ENCODE results near the gene ONECUT3. TPM values are rescaled to one million over a fixed set of nuclear protein-coding genes. Genes with fewer than 3 reads are reported as not detected.
A peak's percentile ranks its signal among the peaks of the same experiment; 100 is the strongest.

ONECUT3 gene
- total and polyA plus RNA-seq, 9 of the 15 experiments (the other 6 are each of a cell fraction or from before 2014, with no cell fraction given) = not detected

DNA sequence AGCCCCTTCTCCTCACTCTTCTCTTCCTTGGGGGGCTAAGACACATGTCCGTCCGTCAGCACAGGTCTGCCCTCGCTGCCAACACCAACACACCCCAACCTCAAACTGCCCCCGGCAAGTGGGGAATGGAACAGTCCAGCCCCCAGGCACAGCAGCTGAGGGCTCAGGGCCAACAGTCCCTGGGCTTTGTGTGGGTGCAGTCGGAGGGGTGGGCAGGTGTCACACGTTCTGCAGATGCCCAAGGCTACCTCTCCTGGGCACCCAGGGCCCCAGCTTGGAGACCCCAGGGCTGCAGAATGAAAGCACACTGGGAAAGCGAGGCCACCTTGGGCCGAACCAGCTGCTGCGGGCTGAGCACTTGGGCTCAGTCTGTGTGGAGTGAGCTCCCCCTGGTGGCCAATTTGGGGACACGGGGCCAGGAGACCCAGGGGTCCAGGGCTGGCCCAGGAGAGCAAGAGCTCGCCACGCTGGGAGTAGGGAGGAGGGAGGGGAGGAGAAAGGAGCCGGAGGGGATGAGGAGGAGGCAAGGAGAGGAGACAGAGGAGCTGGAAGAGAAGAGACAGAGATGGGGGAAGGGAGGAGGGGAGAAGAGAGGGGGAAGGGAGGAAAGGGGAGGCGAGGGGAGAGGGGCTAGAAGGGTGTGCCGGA is 72.7 kb downstream of the ONECUT3 start (continued):
- TF ChIP-seq, protein P1, sequence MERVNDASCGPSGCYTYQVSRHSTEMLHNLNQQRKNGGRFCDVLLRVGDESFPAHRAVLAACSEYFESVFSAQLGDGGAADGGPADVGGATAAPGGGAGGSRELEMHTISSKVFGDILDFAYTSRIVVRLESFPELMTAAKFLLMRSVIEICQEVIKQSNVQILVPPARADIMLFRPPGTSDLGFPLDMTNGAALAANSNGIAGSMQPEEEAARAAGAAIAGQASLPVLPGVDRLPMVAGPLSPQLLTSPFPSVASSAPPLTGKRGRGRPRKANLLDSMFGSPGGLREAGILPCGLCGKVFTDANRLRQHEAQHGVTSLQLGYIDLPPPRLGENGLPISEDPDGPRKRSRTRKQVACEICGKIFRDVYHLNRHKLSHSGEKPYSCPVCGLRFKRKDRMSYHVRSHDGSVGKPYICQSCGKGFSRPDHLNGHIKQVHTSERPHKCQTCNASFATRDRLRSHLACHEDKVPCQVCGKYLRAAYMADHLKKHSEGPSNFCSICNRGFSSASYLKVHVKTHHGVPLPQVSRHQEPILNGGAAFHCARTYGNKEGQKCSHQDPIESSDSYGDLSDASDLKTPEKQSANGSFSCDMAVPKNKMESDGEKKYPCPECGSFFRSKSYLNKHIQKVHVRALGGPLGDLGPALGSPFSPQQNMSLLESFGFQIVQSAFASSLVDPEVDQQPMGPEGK (CRISPR knock-in tag; IDR thresholded peaks at IDR 0.05; ENCODE audit: borderline replicate concordance) = no peak
- TF ChIP-seq CBX8 (IDR thresholded peaks at IDR 0.05; ENCODE audit: borderline replicate concordance, extremely low read depth, low read depth, low read length, poor library complexity, severe bottlenecking) (no peak), KDM2B (CRISPR knock-in tag; IDR thresholded peaks at IDR 0.05) (no peak), ZC3H8 (IDR thresholded peaks at IDR 0.05) (no peak), FUS (optimal IDR thresholded peaks at IDR 0.05; ENCODE audit: low read depth, low read length) (no peak), XRCC4 (IDR thresholded peaks at IDR 0.05; ENCODE audit: extremely low read depth, insufficient read depth, insufficient read length) (no peak), NFRKB (IDR thresholded peaks at IDR 0.05; ENCODE audit: low read depth) (0 out of 2 replicates have a peak, but pooled peaks have one; percentile 46), NUFIP1 (IDR thresholded peaks at IDR 0.05; ENCODE audit: partially characterized antibody) (no peak), ERF (CRISPR knock-in tag; IDR thresholded peaks at IDR 0.05) (no peak), ASH1L (IDR thresholded peaks at IDR 0.05; ENCODE audit: borderline replicate concordance, low read depth, partially characterized antibody) (no peak), POLR2AphosphoS5 (IDR thresholded peaks at IDR 0.05; ENCODE audit: control insufficient read depth, insufficient read depth, low read depth, low read length) (no peak; the same call in 1 of the 2 replicates), HSF4 (CRISPR knock-in tag; IDR thresholded peaks at IDR 0.05; ENCODE audit: borderline replicate concordance) (no peak)
- TF ChIP-seq, protein P2, sequence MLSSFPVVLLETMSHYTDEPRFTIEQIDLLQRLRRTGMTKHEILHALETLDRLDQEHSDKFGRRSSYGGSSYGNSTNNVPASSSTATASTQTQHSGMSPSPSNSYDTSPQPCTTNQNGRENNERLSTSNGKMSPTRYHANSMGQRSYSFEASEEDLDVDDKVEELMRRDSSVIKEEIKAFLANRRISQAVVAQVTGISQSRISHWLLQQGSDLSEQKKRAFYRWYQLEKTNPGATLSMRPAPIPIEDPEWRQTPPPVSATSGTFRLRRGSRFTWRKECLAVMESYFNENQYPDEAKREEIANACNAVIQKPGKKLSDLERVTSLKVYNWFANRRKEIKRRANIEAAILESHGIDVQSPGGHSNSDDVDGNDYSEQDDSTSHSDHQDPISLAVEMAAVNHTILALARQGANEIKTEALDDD (IDR thresholded peaks at IDR 0.05) = no peak
- TF ChIP-seq, protein P3, sequence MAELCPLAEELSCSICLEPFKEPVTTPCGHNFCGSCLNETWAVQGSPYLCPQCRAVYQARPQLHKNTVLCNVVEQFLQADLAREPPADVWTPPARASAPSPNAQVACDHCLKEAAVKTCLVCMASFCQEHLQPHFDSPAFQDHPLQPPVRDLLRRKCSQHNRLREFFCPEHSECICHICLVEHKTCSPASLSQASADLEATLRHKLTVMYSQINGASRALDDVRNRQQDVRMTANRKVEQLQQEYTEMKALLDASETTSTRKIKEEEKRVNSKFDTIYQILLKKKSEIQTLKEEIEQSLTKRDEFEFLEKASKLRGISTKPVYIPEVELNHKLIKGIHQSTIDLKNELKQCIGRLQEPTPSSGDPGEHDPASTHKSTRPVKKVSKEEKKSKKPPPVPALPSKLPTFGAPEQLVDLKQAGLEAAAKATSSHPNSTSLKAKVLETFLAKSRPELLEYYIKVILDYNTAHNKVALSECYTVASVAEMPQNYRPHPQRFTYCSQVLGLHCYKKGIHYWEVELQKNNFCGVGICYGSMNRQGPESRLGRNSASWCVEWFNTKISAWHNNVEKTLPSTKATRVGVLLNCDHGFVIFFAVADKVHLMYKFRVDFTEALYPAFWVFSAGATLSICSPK (IDR thresholded peaks at IDR 0.05; ENCODE audit: borderline replicate concordance) = no peak; the same call in 1 of the 2 replicates
- TF ChIP-seq, protein P4, sequence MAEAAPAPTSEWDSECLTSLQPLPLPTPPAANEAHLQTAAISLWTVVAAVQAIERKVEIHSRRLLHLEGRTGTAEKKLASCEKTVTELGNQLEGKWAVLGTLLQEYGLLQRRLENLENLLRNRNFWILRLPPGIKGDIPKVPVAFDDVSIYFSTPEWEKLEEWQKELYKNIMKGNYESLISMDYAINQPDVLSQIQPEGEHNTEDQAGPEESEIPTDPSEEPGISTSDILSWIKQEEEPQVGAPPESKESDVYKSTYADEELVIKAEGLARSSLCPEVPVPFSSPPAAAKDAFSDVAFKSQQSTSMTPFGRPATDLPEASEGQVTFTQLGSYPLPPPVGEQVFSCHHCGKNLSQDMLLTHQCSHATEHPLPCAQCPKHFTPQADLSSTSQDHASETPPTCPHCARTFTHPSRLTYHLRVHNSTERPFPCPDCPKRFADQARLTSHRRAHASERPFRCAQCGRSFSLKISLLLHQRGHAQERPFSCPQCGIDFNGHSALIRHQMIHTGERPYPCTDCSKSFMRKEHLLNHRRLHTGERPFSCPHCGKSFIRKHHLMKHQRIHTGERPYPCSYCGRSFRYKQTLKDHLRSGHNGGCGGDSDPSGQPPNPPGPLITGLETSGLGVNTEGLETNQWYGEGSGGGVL (CRISPR knock-in tag; IDR thresholded peaks at IDR 0.05) = no peak
- TF ChIP-seq, protein P5, sequence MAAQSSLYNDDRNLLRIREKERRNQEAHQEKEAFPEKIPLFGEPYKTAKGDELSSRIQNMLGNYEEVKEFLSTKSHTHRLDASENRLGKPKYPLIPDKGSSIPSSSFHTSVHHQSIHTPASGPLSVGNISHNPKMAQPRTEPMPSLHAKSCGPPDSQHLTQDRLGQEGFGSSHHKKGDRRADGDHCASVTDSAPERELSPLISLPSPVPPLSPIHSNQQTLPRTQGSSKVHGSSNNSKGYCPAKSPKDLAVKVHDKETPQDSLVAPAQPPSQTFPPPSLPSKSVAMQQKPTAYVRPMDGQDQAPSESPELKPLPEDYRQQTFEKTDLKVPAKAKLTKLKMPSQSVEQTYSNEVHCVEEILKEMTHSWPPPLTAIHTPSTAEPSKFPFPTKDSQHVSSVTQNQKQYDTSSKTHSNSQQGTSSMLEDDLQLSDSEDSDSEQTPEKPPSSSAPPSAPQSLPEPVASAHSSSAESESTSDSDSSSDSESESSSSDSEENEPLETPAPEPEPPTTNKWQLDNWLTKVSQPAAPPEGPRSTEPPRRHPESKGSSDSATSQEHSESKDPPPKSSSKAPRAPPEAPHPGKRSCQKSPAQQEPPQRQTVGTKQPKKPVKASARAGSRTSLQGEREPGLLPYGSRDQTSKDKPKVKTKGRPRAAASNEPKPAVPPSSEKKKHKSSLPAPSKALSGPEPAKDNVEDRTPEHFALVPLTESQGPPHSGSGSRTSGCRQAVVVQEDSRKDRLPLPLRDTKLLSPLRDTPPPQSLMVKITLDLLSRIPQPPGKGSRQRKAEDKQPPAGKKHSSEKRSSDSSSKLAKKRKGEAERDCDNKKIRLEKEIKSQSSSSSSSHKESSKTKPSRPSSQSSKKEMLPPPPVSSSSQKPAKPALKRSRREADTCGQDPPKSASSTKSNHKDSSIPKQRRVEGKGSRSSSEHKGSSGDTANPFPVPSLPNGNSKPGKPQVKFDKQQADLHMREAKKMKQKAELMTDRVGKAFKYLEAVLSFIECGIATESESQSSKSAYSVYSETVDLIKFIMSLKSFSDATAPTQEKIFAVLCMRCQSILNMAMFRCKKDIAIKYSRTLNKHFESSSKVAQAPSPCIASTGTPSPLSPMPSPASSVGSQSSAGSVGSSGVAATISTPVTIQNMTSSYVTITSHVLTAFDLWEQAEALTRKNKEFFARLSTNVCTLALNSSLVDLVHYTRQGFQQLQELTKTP (IDR thresholded peaks at IDR 0.05; ENCODE audit: low read depth in 1 of 2, partially characterized antibody in 2 of 2) = no peak
